ENCODE data around the gene TMEM88.

Gene TMEM88

DNA sequence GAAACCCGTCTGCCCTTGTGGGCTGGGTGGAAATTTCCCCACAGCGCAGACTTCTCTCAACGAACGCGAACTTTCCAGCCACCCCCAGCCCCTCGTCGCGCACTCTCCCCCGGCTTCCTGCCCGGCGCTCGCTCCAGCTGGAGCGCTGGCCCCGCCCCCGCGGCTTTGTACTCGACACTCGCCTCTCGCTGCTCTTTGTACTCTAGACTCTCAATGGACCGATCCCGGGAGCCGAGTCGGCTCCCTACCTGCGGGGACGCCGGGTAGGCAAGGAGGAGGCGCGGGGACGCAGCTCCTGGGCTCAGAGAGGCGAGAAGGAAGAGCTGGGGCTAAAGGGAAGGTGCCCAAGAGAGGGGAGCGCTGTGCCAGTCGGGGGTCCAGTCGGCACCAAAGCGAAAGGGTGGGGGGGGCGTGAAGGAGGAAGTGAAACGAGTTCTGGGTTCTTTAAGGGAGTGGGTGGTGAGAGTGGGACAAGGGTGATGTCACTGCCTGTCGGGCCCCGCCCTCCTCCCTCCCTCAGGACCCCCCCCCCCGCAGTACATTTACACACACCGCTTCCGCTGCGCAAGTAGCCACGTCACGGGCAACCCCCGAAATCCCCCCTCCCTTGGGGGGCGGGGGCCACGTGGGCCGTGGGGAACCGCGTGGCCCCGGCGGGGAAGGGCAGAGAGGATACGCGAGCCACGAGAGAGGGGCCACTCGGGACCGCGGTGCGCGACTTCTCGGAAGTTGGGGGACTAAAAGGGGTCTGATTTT lies 11.2 kb upstream of the TMEM88 start:
- DNase-seq = peak in 47 of 51 donors; percentile 35 to 88 (median 67)

DNA sequence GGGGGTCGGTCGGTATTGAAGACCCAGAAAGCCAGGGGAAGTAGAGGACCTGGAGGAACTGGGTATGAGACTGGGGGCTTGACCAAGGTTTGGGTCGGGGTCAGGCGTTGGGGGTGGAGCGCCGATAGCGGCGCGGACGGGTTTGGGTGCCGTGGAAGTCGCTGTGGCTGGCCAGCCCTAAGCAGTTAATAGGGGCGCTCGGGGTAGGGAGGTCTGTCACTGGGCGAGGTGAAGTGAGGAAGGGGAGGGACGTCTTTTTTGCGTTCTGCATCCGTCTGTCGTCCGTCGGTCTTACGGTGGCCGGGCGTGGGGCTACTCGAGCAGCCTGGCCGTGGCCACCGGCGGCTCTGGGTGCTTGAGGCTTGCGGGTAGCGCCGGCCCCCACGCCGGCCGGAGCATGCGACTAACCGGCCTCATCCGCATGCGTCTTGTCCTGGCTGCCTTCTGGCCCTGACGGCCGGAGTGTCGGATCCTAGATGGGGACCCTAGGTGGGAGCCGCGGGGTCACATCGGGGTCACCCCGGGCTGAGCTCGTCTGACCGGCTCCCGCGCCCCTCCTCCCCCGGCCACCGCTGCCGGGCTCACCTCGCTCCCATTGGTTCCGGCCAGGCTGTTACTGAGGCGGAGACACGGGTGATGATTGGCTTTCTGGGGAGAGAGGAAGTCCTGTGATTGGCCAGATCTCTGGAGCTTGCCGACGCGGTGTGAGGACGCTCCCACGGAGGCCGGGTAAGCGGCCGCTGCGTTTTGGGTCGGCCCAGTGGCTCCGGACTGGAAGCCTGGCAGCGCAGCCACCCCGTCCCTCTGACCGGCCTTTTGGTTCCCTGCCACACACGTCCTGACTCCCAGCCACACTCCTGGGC lies 10.3 kb upstream of the TMEM88 start:
- DNase-seq = peak in 50 of 51 donors; percentile 50 to 96 (median 89)

DNA sequence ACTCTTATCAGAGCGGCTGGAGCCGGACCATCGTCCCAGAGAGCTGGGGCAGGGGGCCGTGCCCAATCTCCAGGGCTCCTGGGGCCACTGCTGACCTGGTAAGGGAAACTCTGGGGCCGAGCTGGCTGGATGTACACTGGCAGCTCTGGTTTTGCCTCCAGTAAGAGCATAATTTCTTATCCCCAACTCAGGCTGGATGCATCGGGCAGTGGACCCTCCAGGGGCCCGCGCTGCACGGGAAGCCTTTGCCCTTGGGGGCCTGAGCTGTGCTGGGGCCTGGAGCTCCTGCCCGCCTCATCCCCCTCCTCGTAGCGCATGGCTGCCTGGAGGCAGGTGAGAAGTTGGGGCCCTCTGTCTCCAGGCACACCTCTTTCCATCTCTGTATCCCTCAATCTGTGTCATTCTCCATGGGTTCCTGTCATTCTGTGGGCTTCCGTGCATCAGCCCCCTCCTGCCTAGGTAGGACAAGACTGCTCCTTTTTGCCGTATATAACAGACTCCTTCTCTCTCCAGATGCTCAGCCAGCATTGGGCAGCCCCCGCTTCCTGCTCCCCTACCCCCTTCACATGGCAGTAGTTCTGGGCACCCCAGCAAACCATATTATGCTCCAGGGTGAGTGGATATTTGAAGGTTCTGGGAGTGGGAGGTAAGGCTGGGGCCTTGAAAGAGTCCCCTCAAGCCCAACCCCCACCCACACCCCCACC lies 9.4 kb upstream of the TMEM88 start:
- no peak for DNase-seq

DNA sequence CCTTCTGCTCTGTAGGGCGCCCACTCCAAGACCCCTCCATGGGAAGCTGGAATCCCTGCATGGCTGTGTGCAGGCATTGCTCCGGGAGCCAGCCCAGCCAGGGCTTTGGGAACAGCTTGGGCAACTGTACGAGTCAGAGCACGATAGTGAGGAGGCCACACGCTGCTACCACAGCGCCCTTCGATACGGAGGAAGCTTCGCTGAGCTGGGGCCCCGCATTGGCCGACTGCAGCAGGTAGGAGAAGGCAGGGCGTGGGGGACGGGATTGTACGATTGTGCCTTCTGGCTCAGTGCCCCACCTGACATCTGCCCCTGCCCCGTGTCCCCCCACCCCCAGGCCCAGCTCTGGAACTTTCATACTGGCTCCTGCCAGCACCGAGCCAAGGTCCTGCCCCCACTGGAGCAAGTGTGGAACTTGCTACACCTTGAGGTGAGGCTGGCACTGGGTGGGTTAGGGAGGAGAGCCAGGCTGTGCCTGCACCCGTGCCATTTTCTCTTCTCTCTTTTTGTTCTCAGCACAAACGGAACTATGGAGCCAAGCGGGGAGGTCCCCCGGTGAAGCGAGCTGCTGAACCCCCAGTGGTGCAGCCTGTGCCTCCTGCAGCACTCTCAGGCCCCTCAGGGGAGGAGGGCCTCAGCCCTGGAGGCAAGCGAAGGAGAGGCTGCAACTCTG lies 8.7 kb upstream of the TMEM88 start:
- no peak for DNase-seq

DNA sequence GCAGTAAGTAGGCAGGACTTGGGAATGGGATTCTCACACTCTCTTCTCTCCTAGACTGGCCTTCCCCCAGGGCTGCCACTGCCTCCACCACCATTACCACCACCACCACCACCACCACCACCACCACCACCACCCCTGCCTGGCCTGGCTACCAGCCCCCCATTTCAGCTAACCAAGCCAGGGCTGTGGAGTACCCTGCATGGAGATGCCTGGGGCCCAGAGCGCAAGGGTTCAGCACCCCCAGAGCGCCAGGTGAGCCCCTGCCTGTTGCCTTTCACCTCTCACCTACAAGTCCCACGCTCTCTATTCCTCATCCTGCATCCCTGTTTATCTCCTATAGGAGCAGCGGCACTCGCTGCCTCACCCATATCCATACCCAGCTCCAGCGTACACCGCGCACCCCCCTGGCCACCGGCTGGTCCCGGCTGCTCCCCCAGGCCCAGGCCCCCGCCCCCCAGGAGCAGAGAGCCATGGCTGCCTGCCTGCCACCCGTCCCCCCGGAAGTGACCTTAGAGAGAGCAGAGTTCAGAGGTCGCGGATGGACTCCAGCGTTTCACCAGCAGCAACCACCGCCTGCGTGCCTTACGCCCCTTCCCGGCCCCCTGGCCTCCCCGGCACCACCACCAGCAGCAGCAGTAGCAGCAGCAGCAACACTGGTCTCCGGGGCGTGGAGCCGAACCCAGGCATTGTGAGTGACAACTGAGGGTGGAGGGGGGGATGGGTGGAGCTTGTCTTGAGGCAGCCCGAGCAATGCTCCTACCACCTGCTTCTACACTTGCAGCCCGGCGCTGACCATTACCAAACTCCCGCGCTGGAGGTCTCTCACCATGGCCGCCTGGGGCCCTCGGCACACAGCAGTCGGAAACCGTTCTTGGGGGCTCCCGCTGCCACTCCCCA lies 7.9 kb upstream of the TMEM88 start:
- no peak for DNase-seq

DNA sequence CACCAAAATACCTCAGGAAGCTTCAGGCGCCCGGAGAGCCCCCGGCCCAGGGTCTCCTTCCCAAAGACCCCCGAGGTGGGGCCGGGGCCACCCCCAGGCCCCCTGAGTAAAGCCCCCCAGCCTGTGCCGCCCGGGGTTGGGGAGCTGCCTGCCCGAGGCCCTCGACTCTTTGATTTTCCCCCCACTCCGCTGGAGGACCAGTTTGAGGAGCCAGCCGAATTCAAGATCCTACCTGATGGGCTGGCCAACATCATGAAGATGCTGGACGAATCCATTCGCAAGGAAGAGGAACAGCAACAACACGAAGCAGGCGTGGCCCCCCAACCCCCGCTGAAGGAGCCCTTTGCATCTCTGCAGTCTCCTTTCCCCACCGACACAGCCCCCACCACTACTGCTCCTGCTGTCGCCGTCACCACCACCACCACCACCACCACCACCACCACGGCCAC lies 6.7 kb upstream of the TMEM88 start:
- DNase-seq = no peak

DNA sequence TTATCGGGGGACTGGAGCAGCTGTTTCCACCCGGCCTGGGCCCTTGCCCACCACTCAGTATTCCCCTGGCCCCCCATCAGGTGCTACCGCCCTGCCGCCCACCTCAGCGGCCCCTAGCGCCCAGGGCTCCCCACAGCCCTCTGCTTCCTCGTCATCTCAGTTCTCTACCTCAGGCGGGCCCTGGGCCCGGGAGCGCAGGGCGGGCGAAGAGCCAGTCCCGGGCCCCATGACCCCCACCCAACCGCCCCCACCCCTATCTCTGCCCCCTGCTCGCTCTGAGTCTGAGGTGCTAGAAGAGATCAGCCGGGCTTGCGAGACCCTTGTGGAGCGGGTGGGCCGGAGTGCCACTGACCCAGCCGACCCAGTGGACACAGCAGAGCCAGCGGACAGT lies 6.1 kb upstream of the TMEM88 start:
- no peak for DNase-seq

DNA sequence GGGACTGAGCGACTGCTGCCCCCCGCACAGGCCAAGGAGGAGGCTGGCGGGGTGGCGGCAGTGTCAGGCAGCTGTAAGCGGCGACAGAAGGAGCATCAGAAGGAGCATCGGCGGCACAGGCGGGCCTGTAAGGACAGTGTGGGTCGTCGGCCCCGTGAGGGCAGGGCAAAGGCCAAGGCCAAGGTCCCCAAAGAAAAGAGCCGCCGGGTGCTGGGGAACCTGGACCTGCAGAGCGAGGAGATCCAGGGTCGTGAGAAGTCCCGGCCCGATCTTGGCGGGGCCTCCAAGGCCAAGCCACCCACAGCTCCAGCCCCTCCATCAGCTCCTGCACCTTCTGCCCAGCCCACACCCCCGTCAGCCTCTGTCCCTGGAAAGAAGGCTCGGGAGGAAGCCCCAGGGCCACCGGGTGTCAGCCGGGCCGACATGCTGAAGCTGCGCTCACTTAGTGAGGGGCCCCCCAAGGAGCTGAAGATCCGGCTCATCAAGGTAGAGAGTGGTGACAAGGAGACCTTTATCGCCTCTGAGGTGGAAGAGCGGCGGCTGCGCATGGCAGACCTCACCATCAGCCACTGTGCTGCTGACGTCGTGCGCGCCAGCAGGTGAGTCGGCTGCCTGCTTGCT lies 5.6 kb upstream of the TMEM88 start:
- DNase-seq = no peak

DNA sequence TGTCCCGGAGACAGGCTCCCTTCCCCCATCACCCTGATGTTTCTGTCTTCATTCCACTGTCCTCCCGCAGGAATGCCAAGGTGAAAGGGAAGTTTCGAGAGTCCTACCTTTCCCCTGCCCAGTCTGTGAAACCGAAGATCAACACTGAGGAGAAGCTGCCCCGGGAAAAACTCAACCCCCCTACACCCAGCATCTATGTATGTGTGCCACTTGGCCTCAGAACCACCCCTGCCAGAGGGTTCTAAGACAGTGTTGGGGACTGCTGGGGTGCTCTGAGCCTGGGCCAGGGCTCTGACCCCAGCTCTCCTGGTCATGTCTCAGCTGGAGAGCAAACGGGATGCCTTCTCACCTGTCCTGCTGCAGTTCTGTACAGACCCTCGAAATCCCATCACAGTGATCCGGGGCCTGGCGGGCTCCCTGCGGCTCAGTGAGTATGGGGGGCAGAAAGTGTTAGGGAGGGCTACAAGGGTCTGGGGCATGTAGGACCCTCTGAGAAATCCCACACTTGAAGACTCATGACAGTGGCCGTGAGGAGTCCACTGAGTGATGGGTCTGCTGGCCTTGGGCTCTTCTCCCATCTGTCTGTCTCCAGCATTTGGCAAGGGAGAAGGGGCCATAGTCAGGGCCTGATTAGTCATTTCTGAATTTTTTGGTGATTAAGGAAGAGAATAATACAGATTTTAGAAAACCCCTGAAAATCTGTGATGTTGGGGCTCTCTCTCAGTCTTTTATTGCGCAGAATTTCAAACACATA lies 4.9 kb upstream of the TMEM88 start:
- no peak for DNase-seq

DNA sequence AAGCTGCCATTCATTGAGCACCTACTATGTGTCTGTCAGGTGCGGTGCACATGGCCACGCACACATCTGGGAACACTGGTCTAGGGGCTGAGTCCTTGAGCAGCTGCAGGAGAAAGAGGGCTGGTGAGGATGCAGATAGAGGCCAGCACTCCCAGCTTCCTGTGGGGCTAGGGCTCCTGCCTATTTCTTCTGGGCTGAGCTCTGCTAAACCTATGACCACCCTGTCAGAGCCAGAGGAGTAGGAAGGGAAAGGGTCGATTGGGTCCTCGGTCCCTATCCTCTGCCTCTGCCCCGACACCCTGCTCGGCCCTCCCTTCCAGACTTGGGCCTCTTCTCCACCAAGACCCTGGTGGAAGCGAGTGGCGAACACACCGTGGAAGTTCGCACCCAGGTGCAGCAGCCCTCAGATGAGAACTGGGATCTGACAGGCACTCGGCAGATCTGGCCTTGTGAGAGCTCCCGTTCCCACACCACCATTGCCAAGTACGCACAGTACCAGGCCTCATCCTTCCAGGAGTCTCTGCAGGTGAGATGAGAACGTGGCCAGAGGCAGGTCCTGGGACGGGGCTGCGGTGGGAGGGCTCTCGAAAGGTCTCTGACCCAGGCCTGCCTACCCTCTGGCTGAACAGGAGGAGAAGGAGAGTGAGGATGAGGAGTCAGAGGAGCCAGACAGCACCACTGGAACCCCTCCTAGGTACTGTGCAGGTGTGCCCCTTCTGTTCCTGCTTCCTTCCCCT lies 4.0 kb upstream of the TMEM88 start:
- DNase-seq = no peak

DNA sequence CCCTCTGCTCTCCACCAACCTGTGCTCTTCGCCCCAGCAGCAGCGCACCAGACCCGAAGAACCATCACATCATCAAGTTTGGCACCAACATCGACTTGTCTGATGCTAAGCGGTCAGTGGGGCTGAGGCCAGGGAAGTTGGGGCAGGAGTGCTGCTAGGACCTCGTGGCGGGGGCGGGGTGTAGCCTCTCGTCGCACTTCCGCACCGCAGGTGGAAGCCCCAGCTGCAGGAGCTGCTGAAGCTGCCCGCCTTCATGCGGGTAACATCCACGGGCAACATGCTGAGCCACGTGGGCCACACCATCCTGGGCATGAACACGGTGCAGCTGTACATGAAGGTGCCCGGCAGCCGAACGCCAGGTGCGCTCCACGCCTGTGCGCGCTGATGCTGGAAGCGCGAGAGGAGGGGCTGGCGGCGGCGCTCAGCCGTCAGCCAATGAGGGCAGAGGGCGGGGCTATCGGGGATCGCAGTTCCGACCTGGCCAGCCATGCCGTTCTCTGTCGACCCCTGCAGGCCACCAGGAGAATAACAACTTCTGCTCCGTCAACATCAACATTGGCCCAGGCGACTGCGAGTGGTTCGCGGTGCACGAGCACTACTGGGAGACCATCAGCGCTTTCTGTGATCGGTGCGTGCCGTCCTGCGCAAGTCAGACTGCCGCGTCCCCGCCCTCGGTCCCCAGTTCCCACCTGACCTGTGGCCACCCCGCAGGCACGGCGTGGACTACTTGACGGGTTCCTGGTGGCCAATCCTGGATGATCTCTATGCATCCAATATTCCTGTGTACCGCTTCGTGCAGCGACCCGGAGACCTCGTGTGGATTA lies 3.2 kb upstream of the TMEM88 start:
- DNase-seq = peak in 47 of 51 donors; percentile 43 to 93 (median 80)

DNA sequence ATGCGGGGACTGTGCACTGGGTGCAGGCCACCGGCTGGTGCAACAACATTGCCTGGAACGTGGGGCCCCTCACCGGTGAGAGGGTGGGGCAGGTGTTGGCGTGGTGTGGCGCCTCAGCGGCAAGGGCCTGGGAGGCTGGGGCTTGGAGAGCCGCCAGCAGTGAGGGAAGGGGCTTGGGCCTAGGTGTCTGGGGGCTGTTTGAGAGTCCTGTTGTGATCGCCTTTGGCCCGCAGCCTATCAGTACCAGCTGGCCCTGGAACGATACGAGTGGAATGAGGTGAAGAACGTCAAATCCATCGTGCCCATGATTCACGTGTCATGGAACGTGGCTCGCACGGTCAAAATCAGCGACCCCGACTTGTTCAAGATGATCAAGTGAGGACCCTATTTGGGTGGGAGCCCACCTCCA lies 2.6 kb upstream of the TMEM88 start:
- DNase-seq = no peak

DNA sequence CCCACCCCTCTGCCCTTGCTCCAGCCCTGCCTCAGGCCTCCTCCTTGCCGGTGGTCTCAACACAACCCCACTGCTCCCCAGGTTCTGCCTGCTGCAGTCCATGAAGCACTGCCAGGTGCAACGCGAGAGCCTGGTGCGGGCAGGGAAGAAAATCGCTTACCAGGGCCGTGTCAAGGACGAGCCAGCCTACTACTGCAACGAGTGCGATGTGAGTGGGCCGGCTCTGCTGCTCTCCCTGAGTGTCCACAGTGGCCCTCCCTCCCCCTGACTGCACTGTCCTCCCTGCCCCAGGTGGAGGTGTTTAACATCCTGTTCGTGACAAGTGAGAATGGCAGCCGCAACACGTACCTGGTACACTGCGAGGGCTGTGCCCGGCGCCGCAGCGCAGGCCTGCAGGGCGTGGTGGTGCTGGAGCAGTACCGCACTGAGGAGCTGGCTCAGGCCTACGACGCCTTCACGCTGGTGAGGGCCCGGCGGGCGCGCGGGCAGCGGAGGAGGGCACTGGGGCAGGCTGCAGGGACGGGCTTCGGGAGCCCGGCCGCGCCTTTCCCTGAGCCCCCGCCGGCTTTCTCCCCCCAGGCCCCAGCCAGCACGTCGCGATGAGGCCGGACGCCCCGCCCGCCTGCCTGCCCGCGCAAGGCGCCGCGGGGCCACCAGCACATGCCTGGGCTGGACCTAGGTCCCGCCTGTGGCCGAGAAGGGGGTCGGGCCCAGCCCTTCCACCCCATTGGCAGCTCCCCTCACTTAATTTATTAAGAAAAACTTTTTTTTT lies 1.8 kb upstream of the TMEM88 start:
- DNase-seq = no peak

DNA sequence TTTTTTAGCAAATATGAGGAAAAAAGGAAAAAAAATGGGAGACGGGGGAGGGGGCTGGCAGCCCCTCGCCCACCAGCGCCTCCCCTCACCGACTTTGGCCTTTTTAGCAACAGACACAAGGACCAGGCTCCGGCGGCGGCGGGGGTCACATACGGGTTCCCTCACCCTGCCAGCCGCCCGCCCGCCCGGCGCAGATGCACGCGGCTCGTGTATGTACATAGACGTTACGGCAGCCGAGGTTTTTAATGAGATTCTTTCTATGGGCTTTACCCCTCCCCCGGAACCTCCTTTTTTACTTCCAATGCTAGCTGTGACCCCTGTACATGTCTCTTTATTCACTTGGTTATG lies 1.2 kb upstream of the TMEM88 start:
- DNase-seq = no peak

DNA sequence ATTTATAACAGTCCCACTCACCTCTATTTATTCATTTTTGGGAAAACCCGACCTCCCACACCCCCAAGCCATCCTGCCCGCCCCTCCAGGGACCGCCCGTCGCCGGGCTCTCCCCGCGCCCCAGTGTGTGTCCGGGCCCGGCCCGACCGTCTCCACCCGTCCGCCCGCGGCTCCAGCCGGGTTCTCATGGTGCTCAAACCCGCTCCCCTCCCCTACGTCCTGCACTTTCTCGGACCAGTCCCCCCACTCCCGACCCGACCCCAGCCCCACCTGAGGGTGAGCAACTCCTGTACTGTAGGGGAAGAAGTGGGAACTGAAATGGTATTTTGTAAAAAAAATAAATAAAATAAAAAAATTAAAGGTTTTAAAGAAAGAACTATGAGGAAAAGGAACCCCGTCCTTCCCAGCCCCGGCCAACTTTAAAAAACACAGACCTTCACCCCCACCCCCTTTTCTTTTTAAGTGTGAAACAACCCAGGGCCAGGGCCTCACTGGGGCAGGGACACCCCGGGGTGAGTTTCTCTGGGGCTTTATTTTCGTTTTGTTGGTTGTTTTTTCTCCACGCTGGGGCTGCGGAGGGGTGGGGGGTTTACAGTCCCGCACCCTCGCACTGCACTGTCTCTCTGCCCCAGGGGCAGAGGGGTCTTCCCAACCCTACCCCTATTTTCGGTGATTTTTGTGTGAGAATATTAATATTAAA lies 638 bp upstream of the TMEM88 start:
- no peak for DNase-seq

DNA sequence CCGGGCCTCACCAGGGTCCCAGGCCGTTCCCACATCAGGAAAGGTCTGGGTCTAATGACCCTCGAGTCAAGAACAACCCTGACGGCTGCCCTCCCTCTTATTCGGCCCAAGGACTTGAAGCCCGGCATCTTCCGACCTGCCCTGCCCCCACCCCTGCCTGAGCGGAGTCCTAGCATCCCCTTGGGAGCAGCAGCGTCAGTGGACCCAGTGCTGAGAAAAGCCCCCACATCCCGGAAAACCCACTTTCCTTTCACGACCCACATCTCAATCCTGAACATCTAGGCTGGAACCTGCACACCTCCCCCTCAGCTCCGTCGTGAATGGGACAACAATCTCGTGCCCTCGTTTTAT lies 769 bp downstream of the TMEM88 start:
- DNase-seq = no peak
